ENCODE results near the gene CARD11. TPM values are rescaled to one million over a fixed set of nuclear protein-coding genes. Genes with fewer than 3 reads are reported as not detected.

The CARD11 gene
- polyA plus RNA-seq, 2 donors: 0.66 to 1.3 TPM

DNA sequence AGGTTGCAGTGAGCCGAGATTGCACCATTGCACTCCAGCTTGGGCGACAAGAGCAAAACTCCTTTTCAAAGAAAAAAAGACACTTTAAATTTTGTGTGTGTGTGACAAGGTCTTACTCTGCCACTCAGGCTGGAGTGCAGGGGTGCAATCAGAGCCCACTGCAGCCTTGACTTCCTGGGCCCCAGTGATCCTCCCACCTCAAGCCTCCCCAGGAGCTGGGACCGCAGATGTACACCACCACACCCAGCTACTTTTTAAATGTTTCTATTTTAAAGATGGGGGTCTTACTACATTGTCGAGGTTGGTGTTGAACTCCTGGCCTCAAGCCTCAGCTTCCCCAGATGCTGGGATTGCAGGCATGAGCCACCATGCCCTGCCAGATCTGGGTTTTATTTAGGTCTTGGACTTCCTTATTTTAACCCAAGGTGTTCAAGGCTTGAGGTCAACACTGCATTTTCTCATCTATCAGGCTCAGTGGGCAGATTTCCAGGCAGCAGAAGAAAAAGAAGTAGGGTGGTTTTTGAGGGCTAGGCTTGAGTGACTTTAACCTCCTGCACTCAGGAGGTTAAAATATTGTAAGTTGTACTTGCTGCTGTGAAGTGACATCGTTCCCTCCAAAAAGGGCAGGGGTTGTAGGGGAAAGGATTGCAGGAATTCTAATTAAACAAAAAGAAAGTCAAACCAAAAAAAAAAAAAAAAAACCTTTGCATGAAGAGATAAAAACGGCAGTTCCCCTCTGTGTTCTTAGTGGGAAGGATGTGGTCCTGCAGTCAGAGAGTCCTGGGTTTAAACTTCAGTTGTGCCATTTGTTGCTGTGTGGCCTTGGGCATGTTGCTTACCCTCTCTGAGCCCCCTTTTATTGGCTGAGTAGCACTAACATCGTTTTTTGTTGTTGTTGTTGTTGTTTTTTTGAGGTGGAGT is 71.5 kb downstream of the CARD11 start:
- Histone ChIP-seq H3K4me3 (ENCODE audit: low read depth in 1 of 2, low read length in 2 of 2) (no peak overlapping the region), H3K4me1 (ENCODE audit: control insufficient read depth in 2 of 2, insufficient read depth in 2 of 2, low read length in 1 of 2) (no peaks in the 10 kb centered on the region), H3K9me3 (ENCODE audit: control insufficient read depth in 2 of 2, insufficient read depth in 1 of 2, low read depth in 1 of 2, low read length in 1 of 2) (peaks cover 0 to 2% of the 10 kb centered on the region in 2 donors), H3K27me3 (ENCODE audit: control insufficient read depth in 1 of 2, insufficient read depth in 2 of 2, low read length in 2 of 2) (no peaks in the 10 kb centered on the region), H3K36me3 (ENCODE audit: control insufficient read depth in 2 of 2, insufficient read depth in 2 of 2, low read length in 1 of 2) (no peaks in the 10 kb centered on the region), H3K27ac (ENCODE audit: low read depth in 2 of 2, low read length in 1 of 2) (no peak overlapping the region)
- 66 to 70% methylated on average over 7 of the region's 7 CpGs for WGBS, 2 donors

- 90 to 91% methylated on average over 11 of the region's 11 CpGs for WGBS, 2 donors
- Histone ChIP-seq H3K4me3 (ENCODE audit: low read depth in 1 of 2, low read length in 2 of 2) (no peak overlapping the region), H3K4me1 (ENCODE audit: control insufficient read depth in 2 of 2, insufficient read depth in 2 of 2, low read length in 1 of 2) (no peaks in the 10 kb centered on the region), H3K36me3 (ENCODE audit: control insufficient read depth in 2 of 2, insufficient read depth in 2 of 2, low read length in 1 of 2) (no peaks in the 10 kb centered on the region), H3K9me3 (ENCODE audit: control insufficient read depth in 2 of 2, insufficient read depth in 1 of 2, low read depth in 1 of 2, low read length in 1 of 2) (peaks cover 0 to 9% of the 10 kb centered on the region in 2 donors), H3K27ac (ENCODE audit: low read depth in 2 of 2, low read length in 1 of 2) (no peak overlapping the region), H3K27me3 (ENCODE audit: control insufficient read depth in 1 of 2, insufficient read depth in 2 of 2, low read length in 2 of 2) (no peaks in the 10 kb centered on the region)
Measured at GRCh38 chr7:2970861-2971260, 72.8 kb downstream of the CARD11 start.

DNA sequence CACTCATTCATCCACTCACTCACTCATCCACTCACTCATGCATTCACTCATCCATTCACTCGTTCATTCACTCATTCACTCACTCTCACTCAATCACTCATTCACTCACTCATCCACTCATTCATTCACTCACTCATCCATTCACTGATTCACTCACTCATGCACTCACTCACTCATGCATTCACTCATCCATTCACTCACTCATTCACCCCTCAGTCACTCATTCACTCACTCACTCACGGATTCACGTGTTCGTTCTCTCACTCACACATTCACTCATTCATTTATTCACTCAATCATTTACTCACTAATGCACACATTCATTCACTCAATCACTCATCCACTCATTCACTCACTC is 73.4 kb downstream of the CARD11 start:
- peaks cover 0 to 11% of the 10 kb centered on the region in 2 donors for H3K9me3 ChIP-seq (ENCODE audit: control insufficient read depth in 2 of 2, insufficient read depth in 1 of 2, low read depth in 1 of 2, low read length in 1 of 2)
- H3K27me3 ChIP-seq (ENCODE audit: control insufficient read depth in 1 of 2, insufficient read depth in 2 of 2, low read length in 2 of 2): no peaks in the 10 kb centered on the region
- 95% methylated on average over 4 of the region's 4 CpGs for WGBS, 2 donors
- H3K27ac ChIP-seq (ENCODE audit: low read depth in 2 of 2, low read length in 1 of 2): no peak overlapping the region
- H3K4me3 ChIP-seq (ENCODE audit: low read depth in 1 of 2, low read length in 2 of 2): no peak overlapping the region
- H3K36me3 ChIP-seq (ENCODE audit: control insufficient read depth in 2 of 2, insufficient read depth in 2 of 2, low read length in 1 of 2): no peaks in the 10 kb centered on the region
- no peaks in the 10 kb centered on the region for H3K4me1 ChIP-seq (ENCODE audit: control insufficient read depth in 2 of 2, insufficient read depth in 2 of 2, low read length in 1 of 2)

DNA sequence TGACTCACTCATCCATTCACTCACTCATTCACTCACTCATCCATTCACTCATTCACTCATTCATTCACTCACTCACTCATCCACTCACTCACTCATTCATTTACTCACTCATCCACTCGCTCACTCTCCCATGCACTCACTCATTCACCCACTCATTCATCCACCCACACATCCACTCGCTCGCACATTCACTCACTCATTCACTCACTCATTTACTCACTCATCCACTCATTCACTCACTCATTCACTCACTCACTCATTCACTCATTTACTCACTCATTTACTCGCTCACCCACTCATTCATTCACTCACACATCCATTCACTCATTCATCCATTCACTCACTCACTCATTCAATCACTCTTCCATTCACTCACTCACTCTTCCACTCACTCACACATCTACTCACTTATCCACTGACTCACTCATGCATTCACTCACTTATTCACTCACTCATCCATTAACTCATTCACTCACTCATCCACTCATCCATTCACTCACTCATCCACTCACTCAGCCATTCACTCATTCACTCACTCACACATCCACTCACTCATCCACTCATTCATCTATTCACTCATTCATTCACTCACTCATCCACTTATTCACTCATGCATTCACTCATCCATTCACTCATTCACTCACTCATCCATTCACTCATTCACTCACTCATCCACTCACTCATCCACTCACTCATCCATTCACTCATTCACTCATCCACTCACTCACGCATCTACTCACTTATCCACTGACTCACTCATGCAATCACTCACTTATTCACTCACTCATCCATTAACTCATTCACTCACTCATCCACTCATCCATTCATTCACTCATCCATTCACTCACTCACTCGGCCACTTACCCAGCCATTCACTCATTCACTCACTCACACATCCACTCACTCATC is 74.0 kb downstream of the CARD11 start:
- H3K36me3 ChIP-seq (ENCODE audit: control insufficient read depth in 2 of 2, insufficient read depth in 2 of 2, low read length in 1 of 2): no peaks in the 10 kb centered on the region
- H3K9me3 ChIP-seq (ENCODE audit: control insufficient read depth in 2 of 2, insufficient read depth in 1 of 2, low read depth in 1 of 2, low read length in 1 of 2): peaks cover 0 to 11% of the 10 kb centered on the region in 2 donors
- H3K4me3 ChIP-seq (ENCODE audit: low read depth in 1 of 2, low read length in 2 of 2): no peak overlapping the region
- H3K27me3 ChIP-seq (ENCODE audit: control insufficient read depth in 1 of 2, insufficient read depth in 2 of 2, low read length in 2 of 2): no peaks in the 10 kb centered on the region
- no peak overlapping the region for H3K27ac ChIP-seq (ENCODE audit: low read depth in 2 of 2, low read length in 1 of 2)
- no peaks in the 10 kb centered on the region for H3K4me1 ChIP-seq (ENCODE audit: control insufficient read depth in 2 of 2, insufficient read depth in 2 of 2, low read length in 1 of 2)
- 95 to 96% methylated on average over 6 of the region's 6 CpGs for WGBS, 2 donors

GRCh38 chr7:2968616-2969397 is 74.9 kb downstream of the CARD11 start:
- H3K9me3 ChIP-seq (ENCODE audit: control insufficient read depth in 2 of 2, insufficient read depth in 1 of 2, low read depth in 1 of 2, low read length in 1 of 2): peaks cover 0 to 11% of the 10 kb centered on the region in 2 donors
- no peaks in the 10 kb centered on the region for H3K36me3 ChIP-seq (ENCODE audit: control insufficient read depth in 2 of 2, insufficient read depth in 2 of 2, low read length in 1 of 2)
- H3K4me3 ChIP-seq (ENCODE audit: low read depth in 1 of 2, low read length in 2 of 2): no peak overlapping the region
- WGBS, 2 donors: 89 to 94% methylated on average over 13 of the region's 13 CpGs
- no peak overlapping the region for H3K27ac ChIP-seq (ENCODE audit: low read depth in 2 of 2, low read length in 1 of 2)
- no peaks in the 10 kb centered on the region for H3K4me1 ChIP-seq (ENCODE audit: control insufficient read depth in 2 of 2, insufficient read depth in 2 of 2, low read length in 1 of 2)
- H3K27me3 ChIP-seq (ENCODE audit: control insufficient read depth in 1 of 2, insufficient read depth in 2 of 2, low read length in 2 of 2): no peaks in the 10 kb centered on the region

- Histone ChIP-seq H3K4me3 (ENCODE audit: low read depth in 1 of 2, low read length in 2 of 2) (no peak overlapping the region), H3K9me3 (ENCODE audit: control insufficient read depth in 2 of 2, insufficient read depth in 1 of 2, low read depth in 1 of 2, low read length in 1 of 2) (peaks cover 0 to 11% of the 10 kb centered on the region in 2 donors), H3K27ac (ENCODE audit: low read depth in 2 of 2, low read length in 1 of 2) (no peak overlapping the region), H3K4me1 (ENCODE audit: control insufficient read depth in 2 of 2, insufficient read depth in 2 of 2, low read length in 1 of 2) (no peaks in the 10 kb centered on the region), H3K27me3 (ENCODE audit: control insufficient read depth in 1 of 2, insufficient read depth in 2 of 2, low read length in 2 of 2) (no peaks in the 10 kb centered on the region), H3K36me3 (ENCODE audit: control insufficient read depth in 2 of 2, insufficient read depth in 2 of 2, low read length in 1 of 2) (no peaks in the 10 kb centered on the region)
- WGBS, 2 donors: 88 to 91% methylated on average over 8 of the region's 8 CpGs
Measured at GRCh38 chr7:2968176-2968575, 75.5 kb downstream of the CARD11 start.

GRCh38 chr7:2967705-2968104 is 76.0 kb downstream of the CARD11 start:
- Histone ChIP-seq H3K9me3 (ENCODE audit: control insufficient read depth in 2 of 2, insufficient read depth in 1 of 2, low read depth in 1 of 2, low read length in 1 of 2) (peaks cover 0 to 11% of the 10 kb centered on the region in 2 donors), H3K4me3 (ENCODE audit: low read depth in 1 of 2, low read length in 2 of 2) (no peak overlapping the region), H3K27me3 (ENCODE audit: control insufficient read depth in 1 of 2, insufficient read depth in 2 of 2, low read length in 2 of 2) (no peaks in the 10 kb centered on the region), H3K27ac (ENCODE audit: low read depth in 2 of 2, low read length in 1 of 2) (no peak overlapping the region), H3K4me1 (ENCODE audit: control insufficient read depth in 2 of 2, insufficient read depth in 2 of 2, low read length in 1 of 2) (no peaks in the 10 kb centered on the region), H3K36me3 (ENCODE audit: control insufficient read depth in 2 of 2, insufficient read depth in 2 of 2, low read length in 1 of 2) (no peaks in the 10 kb centered on the region)
- WGBS, 2 donors: 89% methylated on average over 7 of the region's 7 CpGs

GRCh38 chr7:2967253-2967652 is 76.4 kb downstream of the CARD11 start:
- 81 to 83% methylated on average over 7 of the region's 7 CpGs for WGBS, 2 donors
- Histone ChIP-seq H3K4me3 (ENCODE audit: low read depth in 1 of 2, low read length in 2 of 2) (no peak overlapping the region), H3K27ac (ENCODE audit: low read depth in 2 of 2, low read length in 1 of 2) (no peak overlapping the region), H3K9me3 (ENCODE audit: control insufficient read depth in 2 of 2, insufficient read depth in 1 of 2, low read depth in 1 of 2, low read length in 1 of 2) (peaks cover 0 to 11% of the 10 kb centered on the region in 2 donors), H3K36me3 (ENCODE audit: control insufficient read depth in 2 of 2, insufficient read depth in 2 of 2, low read length in 1 of 2) (no peaks in the 10 kb centered on the region), H3K4me1 (ENCODE audit: control insufficient read depth in 2 of 2, insufficient read depth in 2 of 2, low read length in 1 of 2) (no peaks in the 10 kb centered on the region), H3K27me3 (ENCODE audit: control insufficient read depth in 1 of 2, insufficient read depth in 2 of 2, low read length in 2 of 2) (no peaks in the 10 kb centered on the region)

DNA sequence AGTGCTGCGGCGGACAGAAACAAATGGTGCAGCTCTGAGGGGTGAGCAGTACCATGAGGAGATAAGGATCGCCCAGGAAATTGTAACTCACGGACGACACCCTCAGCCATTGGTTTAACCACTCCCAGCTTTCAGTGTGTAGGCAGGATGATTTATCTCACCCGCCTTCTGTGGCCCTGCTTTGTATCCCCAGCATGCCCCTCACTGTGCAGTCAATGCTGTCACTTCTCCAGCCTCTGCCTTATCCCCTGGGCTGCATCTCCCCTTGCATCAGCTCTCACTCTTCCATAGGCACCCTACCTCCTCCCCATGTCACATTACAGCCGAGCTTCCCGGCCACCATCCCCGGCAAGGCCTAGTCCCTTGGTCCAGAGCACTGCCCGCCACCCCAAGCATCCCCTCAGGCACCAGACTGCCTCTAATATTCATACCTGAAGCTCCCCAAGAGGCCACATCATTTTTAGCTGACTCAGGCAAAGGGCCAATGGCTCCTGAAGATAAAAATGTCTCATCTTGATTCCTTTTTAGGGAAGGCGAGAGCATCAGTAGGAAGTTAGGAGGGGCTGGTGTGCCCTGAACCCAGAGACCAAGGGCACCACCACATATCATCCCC is 77.1 kb downstream of the CARD11 start:
- H3K9me3 ChIP-seq (ENCODE audit: control insufficient read depth in 2 of 2, insufficient read depth in 1 of 2, low read depth in 1 of 2, low read length in 1 of 2): peaks cover 0 to 11% of the 10 kb centered on the region in 2 donors
- no peaks in the 10 kb centered on the region for H3K36me3 ChIP-seq (ENCODE audit: control insufficient read depth in 2 of 2, insufficient read depth in 2 of 2, low read length in 1 of 2)
- H3K4me3 ChIP-seq (ENCODE audit: low read depth in 1 of 2, low read length in 2 of 2): no peak overlapping the region
- H3K4me1 ChIP-seq (ENCODE audit: control insufficient read depth in 2 of 2, insufficient read depth in 2 of 2, low read length in 1 of 2): no peaks in the 10 kb centered on the region
- H3K27ac ChIP-seq (ENCODE audit: low read depth in 2 of 2, low read length in 1 of 2): no peak overlapping the region
- WGBS, 2 donors: 90 to 91% methylated on average over 11 of the region's 11 CpGs
- no peaks in the 10 kb centered on the region for H3K27me3 ChIP-seq (ENCODE audit: control insufficient read depth in 1 of 2, insufficient read depth in 2 of 2, low read length in 2 of 2)
